Hematopoietic multipotent progenitor cell treated with erythropoietin and hydrocortisone succinate and interleukin-3 and kit ligand, for 4 days (in vitro differentiated cells): ENCODE data around the gene CLNK.

ENCODE experiments used
- DNase-seq: peaks from one replicate; pipeline ENCODE4 v3.0.0-alpha.2; 2015

CLNK gene, protein sequence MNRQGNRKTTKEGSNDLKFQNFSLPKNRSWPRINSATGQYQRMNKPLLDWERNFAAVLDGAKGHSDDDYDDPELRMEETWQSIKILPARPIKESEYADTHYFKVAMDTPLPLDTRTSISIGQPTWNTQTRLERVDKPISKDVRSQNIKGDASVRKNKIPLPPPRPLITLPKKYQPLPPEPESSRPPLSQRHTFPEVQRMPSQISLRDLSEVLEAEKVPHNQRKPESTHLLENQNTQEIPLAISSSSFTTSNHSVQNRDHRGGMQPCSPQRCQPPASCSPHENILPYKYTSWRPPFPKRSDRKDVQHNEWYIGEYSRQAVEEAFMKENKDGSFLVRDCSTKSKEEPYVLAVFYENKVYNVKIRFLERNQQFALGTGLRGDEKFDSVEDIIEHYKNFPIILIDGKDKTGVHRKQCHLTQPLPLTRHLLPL

DNA sequence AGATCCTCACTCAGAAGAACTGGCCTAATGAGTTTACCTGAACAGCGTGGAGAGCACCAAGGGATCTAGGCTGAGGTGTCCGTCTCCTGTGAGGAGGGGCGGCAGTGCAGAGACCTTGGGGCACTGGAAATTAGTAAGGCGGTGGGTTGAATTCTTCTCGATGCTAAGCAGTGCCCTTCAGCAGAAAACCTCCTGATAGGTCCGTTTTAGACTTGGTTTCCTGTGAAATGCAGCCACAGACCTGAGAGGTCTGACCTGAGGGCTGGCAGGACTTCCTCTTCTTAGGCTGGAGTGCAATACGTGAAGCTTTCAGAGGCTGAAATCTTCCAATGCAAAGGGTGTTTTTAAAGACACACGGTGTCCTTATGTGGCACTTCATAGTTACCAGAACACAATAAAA lies at the start of gene CLNK:
Gene CLNK (minus strand): TSS at position 138 of the 400 bp plus-strand sequence. CDS start 16,899 bp downstream, outside the sequence.
- DNase-seq: peak; percentile 75

DNA sequence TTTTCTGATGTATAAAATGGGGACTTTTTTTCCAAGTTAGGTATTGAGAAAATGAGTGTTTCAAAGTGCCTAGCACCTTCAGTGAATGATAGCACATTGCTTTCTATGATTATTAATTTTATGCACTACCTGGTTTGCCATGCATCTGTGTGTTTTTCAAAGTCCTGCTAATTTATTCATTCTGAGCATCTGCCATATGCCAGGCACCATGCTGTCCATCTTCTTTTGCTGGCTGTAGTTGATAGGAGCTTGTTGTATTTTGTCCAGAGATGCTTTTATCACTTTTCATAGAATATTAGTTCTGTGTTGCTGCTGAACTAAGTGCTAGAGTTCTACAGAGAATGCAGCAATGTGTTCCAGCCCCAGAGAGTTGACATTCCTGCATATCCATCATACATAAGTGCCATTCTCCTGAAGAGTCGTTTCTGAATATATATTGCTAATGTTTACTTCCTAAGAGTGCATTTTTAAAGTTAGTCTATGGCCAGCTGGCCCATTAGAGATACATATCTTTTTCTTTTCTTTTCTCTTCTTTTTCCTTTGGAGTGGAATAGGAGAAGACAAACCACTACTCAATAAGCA lies 49.0 kb upstream of the CLNK start:
- no peak for DNase-seq

DNA sequence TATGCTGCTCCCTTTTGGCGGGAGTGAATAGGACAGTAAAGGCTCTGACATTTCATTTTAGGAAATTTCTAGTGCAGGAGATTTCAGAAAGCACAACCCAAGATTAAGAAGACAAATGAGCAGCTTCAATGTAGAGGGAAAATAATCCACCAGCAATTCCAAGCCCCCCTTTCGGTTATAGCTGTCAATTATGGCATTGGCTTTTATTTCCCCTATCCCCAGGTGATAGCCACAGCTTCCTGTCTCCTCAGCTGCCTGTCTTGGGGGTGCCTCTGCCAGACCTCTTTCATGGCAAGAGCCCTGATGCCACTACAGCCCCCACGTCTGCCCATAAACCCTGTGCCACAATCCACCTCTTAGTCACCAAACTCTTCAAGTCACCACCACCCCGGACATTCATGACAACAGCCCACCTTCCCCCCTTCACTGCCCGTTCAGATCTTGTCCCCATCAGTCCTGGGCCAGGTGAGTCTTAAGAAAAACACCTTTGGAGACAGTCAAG lies 48.4 kb upstream of the CLNK start:
- DNase-seq: no peak

DNA sequence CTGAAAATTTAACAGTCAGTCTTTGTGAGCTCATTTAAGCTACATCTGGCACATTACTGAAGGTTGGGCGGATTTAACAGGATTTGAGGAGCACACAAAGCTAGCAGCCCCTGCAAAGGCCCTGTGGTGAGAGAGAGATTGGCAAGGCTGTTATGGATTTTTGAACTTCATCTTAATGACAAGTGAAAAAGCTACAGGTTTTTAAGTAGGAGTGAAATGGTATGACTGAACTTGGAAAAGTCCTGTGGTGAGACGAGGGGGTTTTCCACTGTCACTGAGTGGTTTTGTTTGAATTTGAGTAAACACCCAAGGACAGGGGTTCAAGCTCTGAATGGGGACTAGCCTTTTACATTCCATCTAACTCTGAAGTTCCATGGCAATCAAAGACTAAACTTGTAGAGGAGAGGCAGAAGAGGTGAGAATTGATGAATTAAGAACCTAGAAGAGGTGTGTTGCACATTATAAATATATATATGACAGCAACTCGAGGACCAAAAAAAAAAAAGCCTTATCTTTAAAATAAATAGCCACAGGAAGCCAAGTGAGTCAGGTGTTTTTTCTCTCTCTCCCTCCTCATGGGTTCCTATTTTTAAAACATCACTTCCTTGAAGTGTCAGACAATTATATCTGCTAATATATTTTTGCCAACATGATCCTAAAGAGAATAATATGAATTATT lies 47.8 kb upstream of the CLNK start:
- peak; percentile 19 for DNase-seq

DNA sequence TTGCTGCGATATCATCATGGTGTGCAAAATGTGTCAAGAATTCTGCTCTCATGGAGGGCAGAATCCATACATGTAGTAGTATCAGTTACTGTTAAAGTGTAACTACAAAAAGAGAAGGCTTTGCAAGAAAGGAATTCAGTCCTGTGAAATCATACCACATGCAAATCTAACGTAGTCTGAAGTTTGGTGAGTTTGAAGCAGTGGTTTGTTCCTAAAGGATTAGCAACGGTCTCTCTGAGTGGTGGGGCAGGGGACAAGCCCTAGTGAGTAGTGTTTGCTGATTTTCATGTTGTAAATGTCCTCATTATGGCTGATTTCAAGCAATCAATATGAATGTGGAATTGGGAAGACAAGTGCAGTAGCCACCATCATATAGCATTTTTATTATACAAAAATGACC lies 47.1 kb upstream of the CLNK start:
- no peak for DNase-seq

DNA sequence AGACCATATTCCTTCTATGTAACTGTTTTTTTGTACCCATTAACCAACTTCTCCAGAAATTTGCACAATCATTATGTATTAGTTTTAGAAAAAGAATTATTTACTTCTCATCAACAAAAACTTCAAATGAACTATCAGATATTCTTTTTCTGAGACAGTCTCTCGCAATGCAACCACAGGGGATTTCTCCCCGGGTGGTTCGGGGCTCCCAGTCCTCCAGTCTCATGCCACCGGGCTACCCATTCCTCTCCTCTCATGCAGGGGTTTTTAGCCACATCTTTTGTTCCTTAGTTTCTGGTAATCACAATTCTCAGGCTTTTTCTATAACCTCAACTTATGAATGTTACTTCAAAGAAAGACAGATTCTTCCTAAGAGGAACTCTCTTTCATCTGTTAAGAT lies 46.6 kb upstream of the CLNK start:
- DNase-seq: no peak

DNA sequence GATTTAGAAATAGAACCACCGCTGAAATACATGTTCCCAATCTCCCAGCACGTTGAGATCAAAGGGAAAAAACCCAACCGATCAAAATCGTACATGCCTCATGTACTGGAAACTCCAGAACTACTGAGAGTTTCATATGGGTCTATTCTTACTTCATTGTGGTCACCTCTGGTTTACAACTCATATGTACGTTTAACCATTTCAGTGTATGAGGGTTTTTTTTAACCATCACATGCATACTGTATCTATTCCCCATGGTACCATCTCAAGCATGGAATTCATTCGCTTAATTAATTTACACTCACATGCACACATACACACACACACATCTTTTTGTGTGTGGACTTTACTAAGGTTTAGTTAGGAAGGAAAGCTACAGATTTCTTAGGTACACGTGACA lies 46.0 kb upstream of the CLNK start:
- no peak for DNase-seq

DNA sequence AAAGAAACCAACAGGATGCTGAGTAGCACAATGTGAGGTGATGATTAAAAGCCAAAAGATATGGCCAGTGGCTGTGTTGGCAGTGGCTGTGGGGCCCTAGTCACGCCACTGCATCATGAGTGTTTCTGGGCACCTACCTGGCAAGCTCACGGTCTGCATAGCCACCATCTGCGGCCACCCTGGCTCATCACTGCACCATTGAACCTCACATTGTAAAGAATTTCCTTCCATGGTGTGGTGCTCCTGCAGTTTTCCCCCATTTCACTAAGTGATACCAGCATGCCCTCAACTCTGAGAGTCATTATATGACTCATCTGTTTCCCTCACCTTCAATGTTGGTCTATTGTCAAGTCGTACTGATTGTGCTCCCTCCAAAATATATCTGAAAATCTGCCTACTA lies 45.5 kb upstream of the CLNK start:
- no peak for DNase-seq

DNA sequence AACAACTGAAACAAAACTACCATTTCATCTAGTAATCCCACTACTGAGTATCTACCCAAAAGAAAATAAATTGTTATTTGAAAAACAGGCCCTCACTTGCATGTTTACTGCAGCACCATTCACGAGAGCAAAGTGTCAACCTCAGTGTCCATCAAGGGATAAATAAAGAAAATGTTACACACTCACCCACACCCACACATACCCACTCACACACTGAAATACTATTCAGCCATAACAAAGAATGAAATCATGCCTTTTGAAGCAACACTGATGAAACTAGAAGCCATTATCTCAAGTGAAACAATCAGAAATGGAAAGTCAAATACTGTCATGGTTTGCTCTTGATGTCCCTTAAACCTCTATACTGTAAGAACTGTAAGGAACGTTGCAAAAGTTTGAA lies 44.8 kb upstream of the CLNK start:
- DNase-seq: no peak

DNA sequence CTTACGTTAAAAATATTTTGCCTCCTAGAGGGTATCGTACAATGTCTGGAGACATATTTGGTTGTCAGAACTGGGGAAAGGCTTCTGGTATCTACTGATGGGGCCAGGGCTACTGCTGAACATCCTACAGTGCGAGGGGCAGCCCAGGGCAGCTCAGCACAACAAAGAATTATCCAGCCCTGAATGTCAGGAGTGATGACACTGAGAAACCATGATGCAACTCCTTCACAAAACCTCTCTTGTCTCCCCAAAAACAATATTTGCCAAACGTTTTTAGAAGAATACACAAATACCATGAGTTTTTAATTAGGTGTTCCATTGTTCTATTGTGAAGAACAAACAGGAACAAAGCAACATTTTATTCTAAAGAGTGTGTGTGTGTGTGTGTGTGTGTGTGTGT lies 43.4 kb upstream of the CLNK start:
- no peak for DNase-seq

DNA sequence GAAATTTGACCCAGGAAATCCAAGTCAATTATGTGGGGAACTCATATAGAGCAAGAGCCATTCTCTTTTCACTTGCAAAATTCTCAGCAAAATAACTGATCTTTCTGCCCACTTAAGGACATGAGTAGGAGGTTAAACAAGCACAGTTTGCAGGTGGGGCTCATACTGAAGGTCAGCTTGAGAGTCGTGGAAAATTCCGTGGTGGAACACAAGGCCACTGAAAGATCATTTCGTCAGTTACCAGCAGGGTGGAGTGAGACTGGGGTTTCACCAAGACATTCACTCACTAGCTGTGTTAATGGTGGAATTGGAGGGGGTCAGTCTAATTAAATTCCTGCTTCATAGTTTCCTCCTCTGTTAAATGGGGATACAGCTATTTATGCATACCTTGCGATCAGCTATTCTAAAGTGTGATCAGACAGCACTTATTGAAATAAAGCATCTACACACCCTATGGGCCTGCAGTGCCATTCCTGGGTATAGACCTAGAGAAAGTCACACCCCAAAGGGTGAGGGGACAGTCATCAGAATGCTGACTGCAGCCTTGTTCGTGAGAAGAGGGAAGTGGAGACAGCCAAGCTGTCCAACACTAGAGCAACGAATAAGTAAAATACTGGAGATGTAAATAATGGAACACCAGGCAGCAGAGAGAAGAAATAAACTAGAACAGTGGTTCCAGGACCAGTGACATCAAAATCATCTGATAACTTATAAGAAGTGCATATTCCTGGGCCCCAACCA lies 42.7 kb upstream of the CLNK start:
- DNase-seq: no peak

DNA sequence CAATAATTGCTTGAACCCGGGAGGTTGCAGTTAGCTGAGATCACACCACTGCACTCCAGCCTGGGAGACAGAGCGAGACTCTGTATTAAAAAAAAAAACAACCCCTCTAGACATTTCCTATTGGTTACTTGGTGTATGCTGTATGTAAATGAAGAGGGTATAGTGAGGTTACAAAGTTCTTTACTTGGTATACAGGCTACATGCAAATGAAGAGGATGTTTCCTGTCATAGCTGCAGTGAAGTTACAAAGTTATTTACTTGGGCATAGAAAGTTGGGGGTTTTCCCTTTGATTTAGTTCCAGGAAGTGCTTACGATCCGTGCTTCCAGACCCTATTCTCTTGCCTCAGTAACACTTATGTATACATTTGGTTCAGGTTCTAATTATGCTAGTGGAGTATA lies 38.4 kb upstream of the CLNK start:
- DNase-seq: no peak

DNA sequence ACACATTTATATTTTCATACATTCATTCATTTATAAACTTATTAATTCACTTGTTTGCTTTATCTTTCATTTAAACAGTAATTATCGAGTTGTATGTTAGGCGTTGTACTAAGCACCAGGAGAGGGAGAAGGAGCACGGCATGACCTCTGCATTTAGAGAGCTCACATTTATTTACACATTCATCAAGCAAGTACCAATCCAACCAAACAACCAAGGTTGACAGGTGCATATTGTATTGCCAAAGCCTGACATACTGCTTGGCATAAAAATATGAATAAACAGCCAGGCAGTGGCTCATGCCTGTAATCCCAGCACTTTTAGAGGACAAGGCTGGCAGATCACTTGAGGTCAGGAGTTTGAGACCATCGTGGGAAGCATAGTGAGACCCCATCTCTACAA lies 37.0 kb upstream of the CLNK start:
- no peak for DNase-seq

DNA sequence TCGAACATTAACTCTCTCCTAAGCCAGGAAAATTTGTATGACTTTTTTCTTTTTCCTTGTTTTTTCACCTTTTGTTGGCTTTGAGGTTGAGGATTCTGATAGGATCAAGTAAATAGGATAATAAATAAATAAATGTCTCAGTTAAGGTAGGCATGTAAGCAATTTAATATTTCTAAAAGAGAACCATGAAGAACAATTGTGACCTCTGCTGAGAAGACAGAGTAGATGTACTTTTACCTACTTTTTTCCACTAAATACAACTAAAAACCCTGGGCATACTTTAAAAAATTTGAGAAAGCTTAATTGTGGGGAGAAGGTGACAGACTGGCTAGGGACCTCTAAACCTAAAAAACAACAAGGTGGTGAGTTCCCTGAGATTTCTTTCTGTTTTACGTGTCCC lies 31.6 kb upstream of the CLNK start:
- DNase-seq: peak; percentile 21

DNA sequence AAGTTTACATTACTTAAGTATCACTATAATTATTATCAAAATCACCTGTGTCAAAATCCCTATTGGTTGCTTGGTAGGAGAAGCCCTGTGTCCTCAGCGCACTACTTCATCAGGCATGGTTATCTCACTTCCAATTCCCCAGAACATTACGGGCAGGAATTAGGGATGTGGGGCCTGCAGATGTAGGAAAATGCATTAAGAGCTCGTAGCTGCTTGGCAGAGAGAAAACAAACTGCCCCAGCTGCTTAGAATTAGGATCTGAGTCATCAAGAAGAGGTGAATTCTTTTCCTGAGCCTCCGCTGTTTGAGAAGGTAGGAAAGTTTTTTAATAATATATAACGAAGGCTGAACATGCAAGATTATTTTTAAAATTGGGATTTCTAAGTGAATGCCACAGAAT lies 31.1 kb upstream of the CLNK start:
- DNase-seq: no peak

DNA sequence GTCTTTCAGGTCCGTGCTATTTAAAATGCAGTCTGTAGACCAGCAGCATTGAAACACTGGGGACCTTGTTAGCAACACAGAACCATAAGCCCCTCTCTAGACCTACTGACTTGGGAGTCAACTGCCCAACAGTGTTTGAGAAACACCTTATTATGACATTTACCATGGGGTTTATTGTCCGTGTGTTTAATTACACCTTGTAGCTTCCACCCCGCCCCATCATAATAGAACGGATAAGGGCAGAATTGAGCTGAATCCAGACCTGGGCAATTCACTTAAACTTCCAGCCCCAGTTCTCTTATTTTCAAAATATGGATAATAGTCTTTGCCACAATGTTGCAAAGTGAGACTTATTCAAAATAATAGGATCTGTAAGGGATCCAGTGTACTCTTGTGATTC lies 30.6 kb upstream of the CLNK start:
- no peak for DNase-seq

DNA sequence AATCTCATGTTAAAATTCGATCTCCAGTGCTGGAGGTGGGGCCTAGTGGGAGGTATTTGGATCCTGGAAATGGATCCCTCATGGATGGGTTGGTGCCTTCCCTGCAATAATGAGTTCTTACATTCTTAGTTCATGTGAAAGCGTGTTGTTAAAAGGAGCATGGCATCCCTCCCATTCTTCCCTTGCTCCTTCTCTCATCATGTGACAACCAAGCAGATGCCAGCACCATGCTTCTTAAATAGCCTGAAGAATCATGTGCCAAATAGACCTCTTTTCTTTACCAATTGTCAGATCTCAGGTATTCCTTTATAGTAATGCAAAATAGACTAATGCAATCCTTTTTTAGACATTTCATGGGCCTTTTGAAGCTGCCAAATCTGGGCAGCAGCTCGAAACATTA lies 29.0 kb upstream of the CLNK start:
- no peak for DNase-seq

DNA sequence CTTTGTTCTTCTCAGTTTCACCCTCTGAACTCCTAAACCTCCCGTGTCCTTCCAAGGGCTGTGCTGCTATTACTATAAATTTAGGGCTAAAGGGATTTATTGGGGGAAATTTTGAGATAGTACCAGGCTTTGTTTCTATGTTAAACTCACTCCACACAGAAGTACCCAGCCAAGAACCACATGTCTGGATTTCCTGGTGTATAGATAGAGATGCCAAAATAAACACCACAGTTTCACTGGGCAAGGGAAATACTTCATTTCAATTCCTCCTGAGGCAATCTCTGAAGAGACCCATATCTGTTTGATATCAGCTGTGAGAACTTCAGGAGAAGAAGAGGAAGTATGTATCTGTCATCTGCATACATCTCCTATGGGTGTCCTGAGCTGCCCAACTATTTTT lies 21.7 kb upstream of the CLNK start:
- peak; percentile 28 for DNase-seq

DNA sequence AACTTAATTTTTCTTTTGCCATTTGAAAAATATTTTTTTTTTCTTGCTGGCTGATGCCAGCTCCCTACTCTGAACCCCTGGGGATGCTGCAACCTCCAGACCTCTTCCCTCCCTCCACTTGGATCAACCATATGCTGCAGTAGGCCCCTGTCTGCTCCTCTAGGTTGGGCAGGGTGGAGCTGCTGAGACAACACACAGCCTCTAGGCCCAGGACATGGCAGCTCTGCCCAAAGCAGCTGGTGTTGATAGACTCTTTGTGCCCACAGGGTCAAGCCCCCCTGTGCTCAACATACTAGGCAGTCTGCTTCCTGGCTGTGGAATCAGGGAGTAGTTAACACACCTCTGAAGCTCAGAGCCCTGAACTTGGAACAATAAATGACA lies 19.9 kb upstream of the CLNK start:
- DNase-seq: peak; percentile 26

DNA sequence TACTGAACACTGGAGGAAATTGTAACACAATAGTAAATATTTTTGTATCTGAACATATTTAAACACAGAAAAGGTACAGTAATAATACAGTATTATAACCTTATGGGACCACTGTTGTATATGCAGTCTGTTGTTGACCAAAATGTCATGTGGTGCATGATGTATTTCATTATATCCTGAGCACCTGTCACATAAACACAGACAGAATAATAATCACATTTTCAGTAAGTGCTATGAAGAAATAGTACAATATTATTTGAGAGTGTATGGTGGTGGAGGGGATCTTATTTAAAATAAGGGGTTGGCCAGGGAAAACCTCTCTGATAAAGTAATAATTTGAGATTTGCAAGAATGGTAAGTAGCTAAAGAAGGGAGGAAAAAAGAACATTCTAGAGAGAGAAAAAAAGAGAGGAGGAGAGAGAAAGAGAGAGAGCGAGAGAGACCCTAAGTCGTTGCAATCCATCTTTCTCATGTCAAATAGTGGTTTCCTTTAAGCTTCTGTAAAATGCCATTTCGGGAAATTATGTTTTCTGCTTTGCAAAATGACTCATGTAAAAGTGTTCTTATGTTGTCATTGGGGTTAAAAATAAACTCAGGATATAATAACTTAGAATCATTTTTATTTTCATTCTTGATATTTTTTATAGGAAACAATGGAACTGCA lies 19.3 kb upstream of the CLNK start:
- peak; percentile 68 for DNase-seq

DNA sequence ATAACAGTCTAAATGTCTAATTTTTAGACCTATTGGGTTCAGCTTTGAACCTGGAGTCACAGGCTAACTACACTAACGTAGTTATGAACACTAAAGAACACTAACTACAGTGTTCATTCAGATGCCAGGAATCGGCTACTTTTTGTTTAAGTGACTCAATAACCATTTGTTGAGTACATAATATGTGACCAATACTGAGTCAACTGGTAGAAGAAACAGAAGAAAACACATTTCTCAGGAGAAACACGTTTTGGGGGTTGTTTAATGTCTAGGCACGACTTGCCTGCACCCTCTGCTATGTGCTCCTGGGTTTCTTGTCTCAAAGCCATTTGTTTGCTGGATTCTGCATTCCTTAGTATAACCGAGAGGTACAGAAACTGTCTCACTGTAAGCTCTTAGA lies 18.6 kb upstream of the CLNK start:
- no peak for DNase-seq

DNA sequence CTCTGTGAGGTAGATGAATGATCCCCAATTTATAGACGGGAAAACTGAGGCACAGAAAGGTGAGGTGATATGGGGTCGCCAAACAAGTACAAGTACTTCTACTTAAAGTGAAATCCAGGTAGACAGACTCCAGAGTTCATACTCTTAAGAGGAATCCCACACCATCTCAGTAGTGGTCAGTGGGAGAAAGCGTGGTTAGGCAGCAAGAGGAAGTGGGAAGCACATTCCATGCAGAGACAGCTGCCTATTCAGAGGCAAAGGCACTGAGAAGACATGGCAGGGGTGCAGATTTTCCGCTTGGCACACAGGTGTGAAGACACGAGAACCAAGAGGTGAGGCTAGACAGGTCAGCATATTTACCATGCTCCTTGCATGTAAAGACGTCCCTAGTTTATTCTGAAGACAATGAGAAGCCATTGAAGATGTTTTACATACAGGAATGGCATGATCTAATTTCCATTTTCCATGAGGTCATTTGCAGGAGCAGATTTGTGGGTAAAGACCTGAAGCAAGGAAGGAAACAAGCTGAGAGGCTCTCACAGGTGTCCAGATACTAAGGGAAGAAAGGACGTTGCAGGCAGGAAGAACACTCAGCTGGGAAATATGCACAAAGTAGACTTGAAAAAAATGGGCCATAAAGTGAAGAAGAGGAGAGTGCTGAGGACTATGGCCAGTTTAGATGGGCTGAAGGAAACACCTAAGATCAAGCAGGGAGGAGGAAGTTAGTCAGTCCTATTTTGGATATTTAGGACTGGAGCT lies 17.3 kb upstream of the CLNK start:
- no peak for DNase-seq
